NB4 (cell line): ENCODE data around the gene ZNF236.

Experiments
- DNase-seq: peaks from one replicate; pipeline ENCODE4 v3.0.0; 2010; ENCODE audit warnings: low read depth
- H3K4me3 ChIP-seq: one replicate; pipeline ENCODE4 v1.5.1; 2011; ENCODE audit warnings: mild to moderate bottlenecking, low read depth, low read length, moderate library complexity
- MYC ChIP-seq: IDR thresholded peaks from 2 replicates; pipeline ENCODE4 v1.6.1; 2011; ENCODE audit warnings: low read depth, low read length
- POLR2A ChIP-seq: IDR thresholded peaks from 2 replicates; pipeline ENCODE4 v1.6.1; 2011; ENCODE audit warnings: mild to moderate bottlenecking; ENCODE audit not compliant: insufficient read length; ENCODE audit errors: extremely low read depth
- TF ChIP-seq, protein P1 (sequence below): IDR thresholded peaks from 2 replicates; pipeline ENCODE4 v1.6.1; 2011; ENCODE audit warnings: low read depth, low read length
- TF ChIP-seq, protein P2 (sequence below): IDR thresholded peaks from one replicate; pipeline ENCODE4 v1.5.1; 2012; ENCODE audit warnings: low read depth, low read length

ZNF236 gene

DNA sequence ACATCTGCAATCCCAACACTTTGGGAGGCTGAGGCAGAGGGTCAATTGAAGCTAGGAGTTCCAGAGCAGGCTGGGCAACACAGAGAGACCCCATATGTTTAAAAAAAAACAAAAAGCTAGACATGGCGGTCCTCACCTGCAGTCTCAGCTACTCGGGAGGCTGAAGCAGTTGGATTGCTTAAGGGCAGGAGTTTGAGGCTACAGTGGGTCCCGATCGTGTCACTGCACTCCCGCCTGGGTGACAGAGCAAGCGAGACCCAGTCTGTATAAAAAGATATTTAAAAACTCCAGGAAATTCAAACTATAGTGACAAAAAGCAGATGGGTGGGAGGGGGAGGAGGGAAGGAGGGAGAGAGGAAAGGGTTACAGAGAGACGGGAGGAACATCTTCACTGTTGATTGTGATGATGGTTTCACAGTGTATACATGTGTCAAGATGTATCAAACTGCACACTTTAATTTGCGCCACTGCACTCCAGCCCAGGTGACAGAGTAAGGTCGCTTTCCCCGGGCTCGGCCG lies 942 bp upstream of the ZNF236 start:
- DNase-seq: peak; percentile 32
- TF ChIP-seq POLR2A: no peak
- TF ChIP-seq, protein P1, sequence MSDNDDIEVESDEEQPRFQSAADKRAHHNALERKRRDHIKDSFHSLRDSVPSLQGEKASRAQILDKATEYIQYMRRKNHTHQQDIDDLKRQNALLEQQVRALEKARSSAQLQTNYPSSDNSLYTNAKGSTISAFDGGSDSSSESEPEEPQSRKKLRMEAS: peak; percentile 3; the same call in 1 of the 2 replicates
- peak overlapping the region; percentile 76 for H3K4me3 ChIP-seq

DNA sequence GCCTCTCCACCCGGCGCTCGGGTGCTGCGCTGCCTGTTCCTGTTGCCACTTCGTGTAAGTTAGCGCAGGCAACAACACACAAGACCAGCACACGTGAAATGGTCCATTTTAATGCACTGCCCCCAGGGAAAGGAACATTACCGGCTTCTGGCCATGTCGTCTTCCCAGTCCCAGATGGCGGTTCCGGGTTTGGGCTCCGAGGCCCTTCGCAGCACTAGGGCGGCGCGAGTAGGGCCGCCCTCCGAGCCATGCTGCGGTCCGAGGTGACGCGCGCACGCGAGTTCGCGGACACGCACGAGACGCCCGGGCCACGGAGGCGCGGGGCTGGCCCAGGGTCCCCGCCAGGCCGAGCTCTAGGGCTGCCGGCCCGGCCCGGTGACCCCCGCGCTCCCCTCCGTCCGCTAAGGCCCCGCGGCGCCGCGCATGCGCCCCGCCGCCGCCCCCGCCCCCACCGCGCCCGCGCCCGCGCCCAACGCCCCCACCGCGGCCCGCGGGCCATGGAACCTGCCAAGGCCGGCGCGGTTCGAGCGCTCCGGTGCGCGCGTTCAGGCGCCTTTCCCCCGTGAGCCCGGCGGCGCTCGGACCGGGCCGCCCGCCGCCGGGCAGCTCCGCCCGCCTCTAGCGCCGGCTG lies 367 bp upstream of the ZNF236 start:
- peak; percentile 67 for DNase-seq
- H3K4me3 ChIP-seq: peak overlapping the region; percentile 76

DNA sequence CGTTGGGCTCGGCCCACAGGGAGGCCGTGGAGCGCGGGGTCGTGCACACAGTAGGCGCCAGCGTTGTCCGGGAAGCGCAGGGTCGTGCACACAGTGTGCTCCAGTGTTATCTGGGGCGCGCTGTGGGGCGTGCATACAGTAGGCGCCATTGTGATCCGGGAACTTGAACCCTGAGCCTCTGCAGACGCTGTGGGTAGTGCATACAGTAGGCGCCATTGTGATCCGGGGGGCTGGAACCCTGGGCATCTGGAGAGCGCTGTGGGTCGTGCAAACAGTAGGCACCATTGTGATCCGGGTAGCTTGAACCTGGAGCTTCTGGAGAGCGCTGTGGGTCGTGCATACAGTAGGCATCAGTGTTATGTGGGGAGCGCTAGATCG lies 793 bp downstream of the ZNF236 start:
- H3K4me3 ChIP-seq: peak overlapping the region; percentile 78
- DNase-seq: no peak
- TF ChIP-seq POLR2A (no peak), MYC (no peak)
- TF ChIP-seq, protein P2, sequence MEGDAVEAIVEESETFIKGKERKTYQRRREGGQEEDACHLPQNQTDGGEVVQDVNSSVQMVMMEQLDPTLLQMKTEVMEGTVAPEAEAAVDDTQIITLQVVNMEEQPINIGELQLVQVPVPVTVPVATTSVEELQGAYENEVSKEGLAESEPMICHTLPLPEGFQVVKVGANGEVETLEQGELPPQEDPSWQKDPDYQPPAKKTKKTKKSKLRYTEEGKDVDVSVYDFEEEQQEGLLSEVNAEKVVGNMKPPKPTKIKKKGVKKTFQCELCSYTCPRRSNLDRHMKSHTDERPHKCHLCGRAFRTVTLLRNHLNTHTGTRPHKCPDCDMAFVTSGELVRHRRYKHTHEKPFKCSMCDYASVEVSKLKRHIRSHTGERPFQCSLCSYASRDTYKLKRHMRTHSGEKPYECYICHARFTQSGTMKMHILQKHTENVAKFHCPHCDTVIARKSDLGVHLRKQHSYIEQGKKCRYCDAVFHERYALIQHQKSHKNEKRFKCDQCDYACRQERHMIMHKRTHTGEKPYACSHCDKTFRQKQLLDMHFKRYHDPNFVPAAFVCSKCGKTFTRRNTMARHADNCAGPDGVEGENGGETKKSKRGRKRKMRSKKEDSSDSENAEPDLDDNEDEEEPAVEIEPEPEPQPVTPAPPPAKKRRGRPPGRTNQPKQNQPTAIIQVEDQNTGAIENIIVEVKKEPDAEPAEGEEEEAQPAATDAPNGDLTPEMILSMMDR: no peak

More for the DNA sequence above, 367 bp upstream of the ZNF236 start:
- TF ChIP-seq, protein P1: no peak
- TF ChIP-seq POLR2A: peak; percentile 11

DNA sequence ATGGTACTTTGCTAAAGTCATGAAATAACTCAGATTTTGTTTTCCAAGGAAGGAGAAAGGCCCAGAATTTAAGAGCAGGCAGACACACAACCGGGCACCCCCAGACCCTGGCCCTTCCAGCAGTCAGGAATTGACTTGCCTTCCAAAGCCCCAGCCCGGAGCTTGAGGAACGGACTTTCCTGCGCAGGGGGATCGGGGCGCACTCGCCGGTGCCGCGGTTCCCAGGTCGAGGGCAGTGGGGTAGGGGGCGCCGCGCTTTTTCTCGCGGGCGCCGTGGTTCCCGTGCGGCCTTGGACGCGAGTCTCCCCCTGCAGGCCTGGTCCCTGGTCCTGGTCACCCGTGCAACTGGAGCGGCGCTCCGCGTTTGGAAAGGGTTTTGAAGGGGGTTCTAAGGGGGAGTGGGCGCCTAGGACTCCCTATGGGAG lies 1.2 kb downstream of the ZNF236 start:
- TF ChIP-seq MYC (no peak), POLR2A (no peak)
- TF ChIP-seq, protein P2: peak; percentile 25
- TF ChIP-seq, protein P1: no peak
- DNase-seq: peak; percentile 61
- peak overlapping the region; percentile 78 for H3K4me3 ChIP-seq

DNA sequence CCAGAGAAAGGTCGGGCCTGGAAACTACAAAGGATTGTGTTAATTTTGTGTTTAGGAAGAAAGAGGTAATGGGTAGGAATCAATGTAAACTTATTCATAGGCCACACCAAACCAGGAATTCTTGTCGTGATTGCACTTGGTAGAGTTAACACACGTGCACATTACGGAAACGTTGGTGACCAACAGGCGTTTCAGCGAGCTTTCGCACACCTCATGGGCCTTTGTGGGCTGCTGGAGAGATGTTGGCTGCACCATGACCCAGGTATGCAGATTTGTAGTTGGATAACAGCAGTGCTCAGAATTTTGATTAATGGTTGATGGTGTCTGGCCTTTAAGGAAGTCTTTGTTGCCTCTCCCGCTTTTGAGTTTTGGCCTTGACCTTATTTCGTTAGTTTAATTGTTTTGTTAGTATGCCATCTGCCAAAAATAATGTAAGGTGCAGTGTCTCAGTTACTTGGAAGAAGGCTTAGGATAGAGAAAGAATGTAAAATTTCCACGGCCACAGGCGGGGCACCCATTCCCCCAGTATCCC lies 1.9 kb downstream of the ZNF236 start:
- H3K4me3 ChIP-seq: peak overlapping the region; percentile 78
- no peak for DNase-seq
- TF ChIP-seq MYC: no peak
- TF ChIP-seq, protein P2: no peak
- TF ChIP-seq, protein P1: no peak
- TF ChIP-seq POLR2A: no peak

DNA sequence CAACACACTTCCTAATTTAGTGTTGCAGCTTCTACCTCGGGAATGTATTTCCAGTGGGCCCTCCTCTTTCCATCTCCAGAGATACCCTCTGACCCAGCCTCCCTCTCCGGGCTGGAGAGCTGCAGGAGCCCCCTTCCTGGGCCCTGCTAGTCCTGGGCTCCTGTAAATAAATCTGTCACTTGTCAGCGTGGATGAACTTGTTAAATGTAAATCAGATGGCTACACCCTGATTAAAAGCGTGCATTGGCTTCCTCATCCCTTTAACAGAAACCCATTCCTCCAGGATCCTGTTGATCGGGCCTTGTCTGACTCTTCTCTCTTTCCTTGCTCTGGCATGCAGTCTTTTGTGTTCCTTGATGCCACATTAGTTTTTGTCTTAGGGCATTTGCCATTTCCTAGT lies 2.4 kb downstream of the ZNF236 start:
- no peak for DNase-seq
- no peak overlapping the region for H3K4me3 ChIP-seq
- no peak for TF ChIP-seq POLR2A
- TF ChIP-seq, protein P2: no peak
- TF ChIP-seq MYC: no peak
- TF ChIP-seq, protein P1: no peak
